K562 (cell line): ENCODE results near the gene SGPL1. TPM values are rescaled to one million over a fixed set of nuclear protein-coding genes. Genes with fewer than 3 reads are reported as not detected.

Source experiments
- ZNF124 ChIP-seq: sonication (generic); formaldehyde crosslinking; IDR thresholded peaks from 2 replicates; pipeline ENCODE4 v1.8.1; 2022; ENCODE audit warnings: missing genetic modification reagents
- polyA plus RNA-seq, 8 experiments: library from polyadenylated mRNA; depleted of rRNA in 4 of 8; stranded (reverse) in 5 of 8; unstranded in 3 of 8; fragments of >200 nt; fragmentation: Nextera tagmentation in 2 of 8; fragmentation: Illumina TruSeq in 1 of 8; extraction: Ambion mirVana in 2 of 8; extraction: Trizol in 1 of 8; gene quantifications; 2 replicates each; pipeline versions ENCODE4 v1.2.1 to v1.2.3, GENCODE V29; 2011 to 2014; ENCODE audit warnings: inconsistent platforms in 1 of 8, missing spikeins in 1 of 8
- total RNA-seq, 7 experiments: library from RNA; depleted of rRNA in 6 of 7; stranded (reverse); fragments of >200 nt in 6 of 7; fragmentation: Illumina TruSeq in 2 of 7; extraction: Trizol in 2 of 7; gene quantifications; 2 replicates each; pipeline versions ENCODE4 v1.2.1 to v1.2.3, GENCODE V29; 2011 to 2021; ENCODE audit warnings: low replicate concordance in 1 of 7
- TF ChIP-seq, protein P1 (sequence below), 2 experiments: fragments of 450-650 bp; formaldehyde crosslinking in 1 of 2; IDR thresholded peaks; 2 replicates each; pipeline versions ENCODE4 v1.4.0 to v1.6.1; 2014 to 2020; ENCODE audit warnings: mild to moderate bottlenecking in 2 of 2, borderline replicate concordance in 1 of 2, low read depth in 1 of 2

The SGPL1 gene
- total and polyA plus RNA-seq, 9 of the 15 experiments (the other 6 are each of a cell fraction or from before 2014, with no cell fraction given), result 6.0 to 18.0 (median 8.7) TPM

DNA sequence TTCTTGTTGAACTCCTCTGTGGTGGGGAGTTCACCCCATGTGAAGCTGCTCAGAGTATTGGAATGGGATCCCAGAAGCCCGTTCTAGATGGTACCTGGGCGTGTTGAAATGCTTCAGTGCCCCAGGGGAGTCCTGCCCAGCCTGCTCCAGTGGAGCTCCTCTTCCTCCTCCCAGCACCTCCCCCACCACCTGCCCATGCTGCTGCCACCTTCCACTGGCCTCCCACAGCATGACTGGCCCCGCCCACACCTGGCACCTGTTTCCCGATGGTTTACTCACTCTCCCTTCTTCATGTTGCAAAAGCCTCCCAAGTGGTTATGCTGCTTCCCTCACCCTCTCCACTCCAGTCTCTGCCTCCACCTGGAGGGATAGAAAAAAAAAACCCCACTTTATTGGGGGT lies 104.8 kb downstream of the SGPL1 start (continued):
- TF ChIP-seq, protein P1, sequence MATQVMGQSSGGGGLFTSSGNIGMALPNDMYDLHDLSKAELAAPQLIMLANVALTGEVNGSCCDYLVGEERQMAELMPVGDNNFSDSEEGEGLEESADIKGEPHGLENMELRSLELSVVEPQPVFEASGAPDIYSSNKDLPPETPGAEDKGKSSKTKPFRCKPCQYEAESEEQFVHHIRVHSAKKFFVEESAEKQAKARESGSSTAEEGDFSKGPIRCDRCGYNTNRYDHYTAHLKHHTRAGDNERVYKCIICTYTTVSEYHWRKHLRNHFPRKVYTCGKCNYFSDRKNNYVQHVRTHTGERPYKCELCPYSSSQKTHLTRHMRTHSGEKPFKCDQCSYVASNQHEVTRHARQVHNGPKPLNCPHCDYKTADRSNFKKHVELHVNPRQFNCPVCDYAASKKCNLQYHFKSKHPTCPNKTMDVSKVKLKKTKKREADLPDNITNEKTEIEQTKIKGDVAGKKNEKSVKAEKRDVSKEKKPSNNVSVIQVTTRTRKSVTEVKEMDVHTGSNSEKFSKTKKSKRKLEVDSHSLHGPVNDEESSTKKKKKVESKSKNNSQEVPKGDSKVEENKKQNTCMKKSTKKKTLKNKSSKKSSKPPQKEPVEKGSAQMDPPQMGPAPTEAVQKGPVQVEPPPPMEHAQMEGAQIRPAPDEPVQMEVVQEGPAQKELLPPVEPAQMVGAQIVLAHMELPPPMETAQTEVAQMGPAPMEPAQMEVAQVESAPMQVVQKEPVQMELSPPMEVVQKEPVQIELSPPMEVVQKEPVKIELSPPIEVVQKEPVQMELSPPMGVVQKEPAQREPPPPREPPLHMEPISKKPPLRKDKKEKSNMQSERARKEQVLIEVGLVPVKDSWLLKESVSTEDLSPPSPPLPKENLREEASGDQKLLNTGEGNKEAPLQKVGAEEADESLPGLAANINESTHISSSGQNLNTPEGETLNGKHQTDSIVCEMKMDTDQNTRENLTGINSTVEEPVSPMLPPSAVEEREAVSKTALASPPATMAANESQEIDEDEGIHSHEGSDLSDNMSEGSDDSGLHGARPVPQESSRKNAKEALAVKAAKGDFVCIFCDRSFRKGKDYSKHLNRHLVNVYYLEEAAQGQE (IDR thresholded peaks at IDR 0.05; ENCODE audit: borderline replicate concordance), result peak; percentile 7; the same call in 1 of the 2 replicates
- TF ChIP-seq, protein P1 (CRISPR knock-in tag; IDR thresholded peaks at IDR 0.05; ENCODE audit: low read depth), result no peak
- TF ChIP-seq ZNF124 (CRISPR knock-in tag), result no peak
